PC-3 (cell line): ENCODE results near the gene INF2.

ENCODE experiments used
- CTCF ChIP-seq: fragments of 300-600 bp; sonication (generic); conservative IDR thresholded peaks from 2 replicates; pipeline ENCODE4 v1.5.1; 2017; ENCODE audit warnings: antibody characterized with exemption, low read depth, mild to moderate bottlenecking, low read length
- EZH2 ChIP-seq: fragments of 300-600 bp; sonication (generic); IDR thresholded peaks from one replicate; pipeline ENCODE4 v1.6.1; 2017; ENCODE audit warnings: antibody characterized with exemption, mild to moderate bottlenecking, low read length; ENCODE audit not compliant: unreplicated experiment

- TF ChIP-seq CTCF (no peak), EZH2 (no peak)
Observed at GRCh38 chr14:104715416-104715815, 26.0 kb downstream of the INF2 start.
